Glutamatergic neuron (in vitro differentiated cells): ENCODE measurements around the gene NR4A3. TPM values are rescaled to one million over a fixed set of nuclear protein-coding genes. Genes with fewer than 3 reads are reported as not detected.

Experiments used
- DNase-seq: peaks from one replicate; pipeline ENCODE4 v3.0.0; 2022
- H3K27ac Mint-ChIP-seq: one replicate; pipeline ENCODE4 v1.8.0; 2020; ENCODE audit warnings: mild to moderate bottlenecking, mixed read lengths, inconsistent platforms; ENCODE audit not compliant: unreplicated experiment
- H3K27me3 Mint-ChIP-seq: one replicate; pipeline ENCODE4 v1.8.0; 2020; ENCODE audit warnings: mild to moderate bottlenecking, moderate library complexity, mixed read lengths, inconsistent platforms; ENCODE audit not compliant: unreplicated experiment
- H3K36me3 Mint-ChIP-seq: one replicate; pipeline ENCODE4 v1.8.0; 2020; ENCODE audit warnings: mild to moderate bottlenecking, mixed read lengths, inconsistent platforms; ENCODE audit not compliant: unreplicated experiment
- H3K4me1 Mint-ChIP-seq: one replicate; pipeline ENCODE4 v1.8.0; 2020; ENCODE audit warnings: mild to moderate bottlenecking, low read depth, mixed read lengths, inconsistent platforms; ENCODE audit not compliant: unreplicated experiment
- H3K4me3 Mint-ChIP-seq: one replicate; pipeline ENCODE4 v1.8.0; 2020; ENCODE audit warnings: mild to moderate bottlenecking, mixed read lengths, inconsistent platforms; ENCODE audit not compliant: unreplicated experiment
- H3K9me3 Mint-ChIP-seq: one replicate; pipeline ENCODE4 v1.8.0; 2020; ENCODE audit warnings: mild to moderate bottlenecking, moderate library complexity, mixed read lengths, inconsistent platforms; ENCODE audit not compliant: unreplicated experiment
- CTCF ChIP-seq: fragments of 200-600 bp; sonication (generic); IDR thresholded peaks from one replicate; pipeline ENCODE4 v1.5.0; 2021; ENCODE audit not compliant: partially characterized antibody, unreplicated experiment
- total RNA-seq: library from RNA; stranded (reverse); fragmentation: NEBNext Ultra II Directional; extraction: Animal tissue kit (Norgen Biotek cat#: 25700); gene quantifications from one replicate; pipeline ENCODE4 v1.2.1, GENCODE V29; 2021; ENCODE audit not compliant: unreplicated experiment

Gene NR4A3
- total RNA-seq, 1 donor from 2014 or later, result 4.1 TPM

- DNase-seq, result no peak
- peaks cover 7% of the 10 kb centered on the region for H3K27me3 Mint-ChIP-seq
These were observed 89.9 kb downstream of the NR4A3 start for GRCh38 chr9:99911600-99911999.

More at GRCh38 chr9:99911600-99911999, 89.9 kb downstream of the NR4A3 start:
- no peak for TF ChIP-seq CTCF
- H3K9me3 Mint-ChIP-seq, result peaks cover 4% of the 10 kb centered on the region
- no peaks in the 10 kb centered on the region for H3K36me3 Mint-ChIP-seq
- no peak overlapping the region for H3K27ac Mint-ChIP-seq
- no peaks in the 10 kb centered on the region for H3K4me1 Mint-ChIP-seq
- H3K4me3 Mint-ChIP-seq, result no peak overlapping the region

Other genes starting within 250 kb of the NR4A3 start
- gene STX17, start 84.8 kb downstream of the NR4A3 start, total RNA-seq, result 14.1 TPM